ENCODE data around the gene KLHL40. TPM values are rescaled to one million over a fixed set of nuclear protein-coding genes. Genes with fewer than 3 reads are reported as not detected.

Gene KLHL40
- total and polyA plus RNA-seq, 4 donors, result 0.05 TPM; not detected in 3

DNA sequence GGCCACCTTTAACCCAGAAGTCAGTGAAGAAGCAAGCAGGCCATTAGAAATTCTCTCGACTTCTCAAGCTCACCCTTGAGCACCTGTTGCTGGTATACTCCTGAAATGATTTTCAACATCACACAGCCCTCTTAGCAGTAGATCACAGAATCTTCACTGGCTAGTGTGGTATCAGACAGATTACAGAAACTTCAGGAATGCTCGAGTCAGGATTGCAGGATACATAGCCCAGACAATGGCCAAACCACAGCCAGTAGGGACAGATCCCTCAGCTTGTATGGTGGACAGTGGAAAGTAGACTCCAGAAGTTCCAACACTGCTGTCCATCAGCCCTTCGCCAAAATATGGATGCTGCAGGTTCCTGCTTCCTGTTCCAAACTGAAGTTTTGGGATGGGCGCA is 4.5 kb upstream of the KLHL40 start:
- ATAC-seq (ENCODE audit: insufficient read depth, low FRiP score) (no peak), DNase-seq (no peak)
- Histone ChIP-seq H3K4me1 (ENCODE audit: control insufficient read depth in 5 of 5, insufficient read depth in 5 of 5, low read length in 5 of 5) (peaks cover 0 to 4% (median 0%) of the 10 kb centered on the region in 5 donors), H3K9ac (ENCODE audit: insufficient read depth in 1 of 2, low read length in 2 of 2) (no peak overlapping the region), H3K4me3 (no peak overlapping the region), H3K9me3 (ENCODE audit: control insufficient read depth in 4 of 4, insufficient read depth in 3 of 4, low read length in 3 of 4) (peaks cover 0 to 3% (median under 1%) of the 10 kb centered on the region in 4 donors), H3K27me3 (ENCODE audit: control insufficient read depth in 3 of 3, insufficient read depth in 3 of 3, low read length in 2 of 3) (peaks cover 0 to 19% (median 3%) of the 10 kb centered on the region in 3 donors), H3K27ac (ENCODE audit: low read depth in 1 of 2, low read length in 1 of 2) (no peak overlapping the region), H3K36me3 (ENCODE audit: control insufficient read depth in 4 of 4, insufficient read depth in 4 of 4, low read length in 4 of 4) (no peaks in the 10 kb centered on the region)
- 79 to 91% methylated on average over 4 of the region's 4 CpGs for WGBS, 2 donors
- TF ChIP-seq, protein P1, sequence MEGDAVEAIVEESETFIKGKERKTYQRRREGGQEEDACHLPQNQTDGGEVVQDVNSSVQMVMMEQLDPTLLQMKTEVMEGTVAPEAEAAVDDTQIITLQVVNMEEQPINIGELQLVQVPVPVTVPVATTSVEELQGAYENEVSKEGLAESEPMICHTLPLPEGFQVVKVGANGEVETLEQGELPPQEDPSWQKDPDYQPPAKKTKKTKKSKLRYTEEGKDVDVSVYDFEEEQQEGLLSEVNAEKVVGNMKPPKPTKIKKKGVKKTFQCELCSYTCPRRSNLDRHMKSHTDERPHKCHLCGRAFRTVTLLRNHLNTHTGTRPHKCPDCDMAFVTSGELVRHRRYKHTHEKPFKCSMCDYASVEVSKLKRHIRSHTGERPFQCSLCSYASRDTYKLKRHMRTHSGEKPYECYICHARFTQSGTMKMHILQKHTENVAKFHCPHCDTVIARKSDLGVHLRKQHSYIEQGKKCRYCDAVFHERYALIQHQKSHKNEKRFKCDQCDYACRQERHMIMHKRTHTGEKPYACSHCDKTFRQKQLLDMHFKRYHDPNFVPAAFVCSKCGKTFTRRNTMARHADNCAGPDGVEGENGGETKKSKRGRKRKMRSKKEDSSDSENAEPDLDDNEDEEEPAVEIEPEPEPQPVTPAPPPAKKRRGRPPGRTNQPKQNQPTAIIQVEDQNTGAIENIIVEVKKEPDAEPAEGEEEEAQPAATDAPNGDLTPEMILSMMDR (IDR thresholded peaks at IDR 0.05; ENCODE audit: control extremely low read depth, extremely low read depth), result no peak

DNA sequence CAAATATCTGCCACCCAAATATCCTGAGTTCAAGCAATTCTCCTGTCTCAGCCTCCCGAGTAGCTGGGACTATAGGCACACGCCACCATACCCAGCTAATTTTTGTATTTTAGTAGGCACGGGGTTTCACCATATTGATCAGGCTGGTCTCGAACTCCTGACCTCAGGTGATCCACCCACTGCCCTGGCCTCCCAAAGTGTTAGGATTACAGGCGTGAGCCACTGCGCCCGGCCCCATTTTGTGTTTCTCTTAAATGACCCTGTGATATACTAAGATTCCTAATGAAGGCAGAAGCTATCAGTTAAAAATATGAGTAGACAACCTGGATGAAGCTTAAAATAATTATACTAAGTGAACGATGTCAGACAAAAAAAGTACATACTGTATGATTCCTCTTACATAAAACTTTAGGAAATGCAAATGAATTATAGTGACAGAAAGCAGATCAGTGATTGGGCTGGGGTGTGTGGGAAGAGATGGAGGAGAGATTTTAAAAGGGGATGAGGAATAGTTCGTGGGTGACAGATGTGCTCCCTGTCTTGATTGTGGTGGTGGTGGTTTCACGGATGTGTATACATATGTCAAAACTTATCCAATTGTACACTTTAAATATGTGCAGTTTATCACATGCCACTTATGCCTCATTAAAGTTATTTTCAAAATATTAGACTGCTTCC is 3.8 kb upstream of the KLHL40 start:
- no peak overlapping the region for H3K9ac ChIP-seq (ENCODE audit: insufficient read depth in 1 of 2, low read length in 2 of 2)
- ATAC-seq (ENCODE audit: insufficient read depth, low FRiP score), result no peak
- H3K27ac ChIP-seq (ENCODE audit: low read depth in 1 of 2, low read length in 1 of 2), result no peak overlapping the region
- H3K9me3 ChIP-seq (ENCODE audit: control insufficient read depth in 4 of 4, insufficient read depth in 3 of 4, low read length in 3 of 4), result peaks cover 0 to 4% (median 0%) of the 10 kb centered on the region in 4 donors
- TF ChIP-seq, protein P1 (IDR thresholded peaks at IDR 0.05; ENCODE audit: control extremely low read depth, extremely low read depth), result no peak
- H3K4me1 ChIP-seq (ENCODE audit: control insufficient read depth in 5 of 5, insufficient read depth in 5 of 5, low read length in 5 of 5), result peaks cover 0 to 7% (median 0%) of the 10 kb centered on the region in 5 donors
- no peaks in the 10 kb centered on the region for H3K36me3 ChIP-seq (ENCODE audit: control insufficient read depth in 4 of 4, insufficient read depth in 4 of 4, low read length in 4 of 4)
- DNase-seq, result no peak
- 84 to 87% methylated on average over 10 of the region's 10 CpGs for WGBS, 2 donors
- peaks cover 0 to 25% (median 9%) of the 10 kb centered on the region in 3 donors for H3K27me3 ChIP-seq (ENCODE audit: control insufficient read depth in 3 of 3, insufficient read depth in 3 of 3, low read length in 2 of 3)
- H3K4me3 ChIP-seq, result no peak overlapping the region

DNA sequence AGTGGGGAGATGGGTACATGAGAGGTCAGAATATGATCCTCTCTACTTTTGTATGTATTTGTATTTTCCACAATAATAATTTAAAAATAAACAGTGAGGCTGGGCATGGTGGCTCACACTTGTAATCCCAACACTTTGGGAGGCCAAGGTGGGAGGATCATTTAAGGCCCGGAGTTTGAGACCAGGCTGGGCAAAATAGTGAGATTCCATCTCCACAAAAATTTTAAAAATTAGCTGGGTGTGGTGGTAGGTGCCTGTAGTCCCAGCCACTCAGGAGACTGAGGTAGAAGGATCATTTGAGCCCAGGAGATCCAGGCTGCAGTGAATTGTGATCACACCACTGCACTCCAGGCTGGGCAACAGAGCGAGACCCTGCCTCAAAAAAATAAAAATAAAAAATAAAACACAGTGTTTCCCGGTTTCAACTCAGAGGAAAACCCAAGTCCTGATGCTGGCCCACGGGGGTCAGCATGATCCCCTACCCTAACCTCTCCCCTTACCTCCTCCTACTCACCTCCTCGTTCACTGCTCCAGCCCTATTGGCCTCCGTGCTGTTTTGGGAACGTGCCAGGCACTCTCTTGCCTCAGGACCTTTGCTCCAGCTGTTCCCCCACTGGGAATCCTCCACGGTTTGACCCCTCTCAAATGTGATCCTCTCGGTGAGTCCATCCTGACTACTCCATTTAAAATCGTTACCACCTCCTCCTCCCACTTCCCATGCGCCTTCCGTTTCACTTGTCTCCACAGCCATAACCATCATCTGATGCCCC is 2.9 kb upstream of the KLHL40 start:
- peak overlapping the region in 1 of 2 donors; percentile 18 for H3K27ac ChIP-seq (ENCODE audit: low read depth in 1 of 2, low read length in 1 of 2)
- peaks cover 0 to 7% (median 0%) of the 10 kb centered on the region in 5 donors for H3K4me1 ChIP-seq (ENCODE audit: control insufficient read depth in 5 of 5, insufficient read depth in 5 of 5, low read length in 5 of 5)
- H3K36me3 ChIP-seq (ENCODE audit: control insufficient read depth in 4 of 4, insufficient read depth in 4 of 4, low read length in 4 of 4), result no peaks in the 10 kb centered on the region
- DNase-seq (peak in 1 of 3 donors; percentile 3), ATAC-seq (ENCODE audit: insufficient read depth, low FRiP score) (no peak)
- H3K9me3 ChIP-seq (ENCODE audit: control insufficient read depth in 4 of 4, insufficient read depth in 3 of 4, low read length in 3 of 4), result peaks cover 0 to 6% (median 0%) of the 10 kb centered on the region in 4 donors
- H3K27me3 ChIP-seq (ENCODE audit: control insufficient read depth in 3 of 3, insufficient read depth in 3 of 3, low read length in 2 of 3), result peaks cover 0 to 28% (median 15%) of the 10 kb centered on the region in 3 donors
- TF ChIP-seq, protein P1 (IDR thresholded peaks at IDR 0.05; ENCODE audit: control extremely low read depth, extremely low read depth), result no peak
- 72 to 83% methylated on average over 12 of the region's 12 CpGs for WGBS, 2 donors
- H3K4me3 ChIP-seq, result no peak overlapping the region
- no peak overlapping the region for H3K9ac ChIP-seq (ENCODE audit: insufficient read depth in 1 of 2, low read length in 2 of 2)
